Karpas-422 (cell line): ENCODE measurements around the gene UBC. TPM values are rescaled to one million over a fixed set of nuclear protein-coding genes. Genes with fewer than 3 reads are reported as not detected.
"Not testable (repeated sequence)": the region's sequence is repeated elsewhere in the genome, so short reads cannot be mapped to it uniquely, and the experiment has no call there.

ENCODE experiments used
- DNase-seq: peaks from one replicate; pipeline ENCODE4 v3.0.0-alpha.2; 2015
- H2AFZ ChIP-seq: fragments of 200-600 bp; sonication (generic); 2 replicates; pipeline ENCODE4 v1.6.1; 2014; ENCODE audit warnings: antibody characterized with exemption, low read length, mixed read lengths
- H3K27ac ChIP-seq: fragments of 200-600 bp; sonication (generic); 2 replicates; pipeline ENCODE4 v1.5.1; 2014; ENCODE audit warnings: mild to moderate bottlenecking, low read length, moderate library complexity
- H3K27me3 ChIP-seq: fragments of 200-600 bp; sonication (generic); 2 replicates; pipeline ENCODE4 v1.6.1; 2014; ENCODE audit warnings: low read length, mixed read lengths
- H3K36me3 ChIP-seq: fragments of 200-600 bp; sonication (generic); 2 replicates; pipeline ENCODE4 v1.6.1; 2014; ENCODE audit warnings: low read length, mixed read lengths; ENCODE audit not compliant: insufficient read depth
- H3K4me1 ChIP-seq: fragments of 200-600 bp; sonication (generic); 2 replicates; pipeline ENCODE4 v1.6.1; 2014; ENCODE audit warnings: mild to moderate bottlenecking, low read length, mixed read lengths
- H3K4me2 ChIP-seq: fragments of 200-600 bp; sonication (generic); 2 replicates; pipeline ENCODE4 v1.6.1; 2014; ENCODE audit warnings: low read length, low read depth, mild to moderate bottlenecking; ENCODE audit not compliant: poor library complexity, severe bottlenecking
- H3K4me3 ChIP-seq: fragments of 200-600 bp; sonication (generic); 2 replicates; pipeline ENCODE4 v1.5.1; 2014; ENCODE audit warnings: mild to moderate bottlenecking, antibody characterized with exemption, low read length, mixed read lengths
- H3K79me2 ChIP-seq: fragments of 200-600 bp; sonication (generic); 2 replicates; pipeline ENCODE4 v1.6.1; 2014; ENCODE audit warnings: mild to moderate bottlenecking, low read length, mixed read lengths
- H3K9ac ChIP-seq: fragments of 200-600 bp; sonication (generic); 2 replicates; pipeline ENCODE4 v1.6.0; 2014; ENCODE audit warnings: low read length
- H3K9me2 ChIP-seq: fragments of 200-600 bp; sonication (generic), shearing (Covaris generic); replicated peaks from 2 replicates; pipeline ENCODE4 v1.6.0; 2014; ENCODE audit warnings: mild to moderate bottlenecking, low read length, moderate library complexity; ENCODE audit not compliant: insufficient read depth
- H3K9me3 ChIP-seq: fragments of 300-700, 200-600 bp; sonication (generic); 2 replicates; pipeline ENCODE4 v1.6.1; 2014; ENCODE audit warnings: low read length, mixed read lengths
- H4K20me1 ChIP-seq: fragments of 200-600 bp; sonication (generic); 2 replicates; pipeline ENCODE4 v1.6.1; 2014; ENCODE audit warnings: mild to moderate bottlenecking, antibody characterized with exemption, low read length, low read depth; ENCODE audit not compliant: insufficient read depth
- total RNA-seq: library from RNA; depleted of rRNA; stranded (reverse); fragments of >200 nt; shearing (Covaris generic); gene quantifications from 2 replicates; pipeline ENCODE4 v1.2.3, GENCODE V29; 2014; ENCODE audit warnings: low replicate concordance

UBC gene
- total RNA-seq, 1 experiment from 2014 or later: 603 TPM

- DNase-seq: peak; percentile 64
- no peaks in the 10 kb centered on the region for H3K9me2 ChIP-seq
- H3K27me3 ChIP-seq: no peaks in the 10 kb centered on the region
- H3K4me2 ChIP-seq: peak overlapping the region; percentile 87
- H3K4me3 ChIP-seq: peak overlapping the region; percentile 62
- H3K79me2 ChIP-seq: peaks cover 5% of the 10 kb centered on the region
- no peak overlapping the region for H2AFZ ChIP-seq
- peaks cover 76% of the 10 kb centered on the region for H3K4me1 ChIP-seq
- H3K27ac ChIP-seq: peak overlapping the region; percentile 99
- H3K9me3 ChIP-seq: no peaks in the 10 kb centered on the region
- no peaks in the 10 kb centered on the region for H3K36me3 ChIP-seq
- H3K9ac ChIP-seq: peak overlapping the region; percentile 95
- H4K20me1 ChIP-seq: no peaks in the 10 kb centered on the region
Observed at GRCh38 chr12:124920353-124920935, 6.0 kb upstream of the UBC start.

- Histone ChIP-seq H3K79me2 (peaks cover 9% of the 10 kb centered on the region), H3K4me2 (peak overlapping the region; percentile 87), H3K9me2 (no peaks in the 10 kb centered on the region), H3K27me3 (no peaks in the 10 kb centered on the region), H3K9ac (peak overlapping the region; percentile 95), H3K4me3 (peak overlapping the region; percentile 62), H3K9me3 (no peaks in the 10 kb centered on the region), H3K36me3 (no peaks in the 10 kb centered on the region), H4K20me1 (no peaks in the 10 kb centered on the region), H3K27ac (peak overlapping the region; percentile 99), H3K4me1 (peaks cover 80% of the 10 kb centered on the region), H2AFZ (no peak overlapping the region; the same call in 1 of the 2 replicates)
- peak; percentile 82 for DNase-seq
Observed at GRCh38 chr12:124919521-124920352, 5.3 kb upstream of the UBC start.

- Histone ChIP-seq H3K4me2 (peak overlapping the region; percentile 87), H3K4me1 (peaks cover 76% of the 10 kb centered on the region), H3K4me3 (peak overlapping the region; percentile 58; the same call in 1 of the 2 replicates), H3K79me2 (peaks cover 18% of the 10 kb centered on the region), H3K27ac (peak overlapping the region; percentile 99), H3K9ac (peak overlapping the region; percentile 95)
- H4K20me1 ChIP-seq, H3K9me2 ChIP-seq, H3K27me3 ChIP-seq, DNase-seq, H3K9me3 ChIP-seq, H2AFZ ChIP-seq, H3K36me3 ChIP-seq: not testable (repeated sequence)
Observed at GRCh38 chr12:124918622-124918988, 4.2 kb upstream of the UBC start.

- H3K9me3 ChIP-seq: no peaks in the 10 kb centered on the region
- no peak overlapping the region for H2AFZ ChIP-seq
- H3K9ac ChIP-seq: peak overlapping the region; percentile 95
- peak; percentile 58 for DNase-seq
- H3K4me2 ChIP-seq: peak overlapping the region; percentile 87
- peak overlapping the region; percentile 58 for H3K4me3 ChIP-seq
- H4K20me1 ChIP-seq: peaks cover 13% of the 10 kb centered on the region
- H3K4me1 ChIP-seq: peaks cover 78% of the 10 kb centered on the region
- peak overlapping the region; percentile 99 for H3K27ac ChIP-seq
- H3K79me2 ChIP-seq: peaks cover 21% of the 10 kb centered on the region
- H3K27me3 ChIP-seq: no peaks in the 10 kb centered on the region
- peaks cover 13% of the 10 kb centered on the region for H3K36me3 ChIP-seq
- no peaks in the 10 kb centered on the region for H3K9me2 ChIP-seq
Observed at GRCh38 chr12:124917841-124918621, 3.6 kb upstream of the UBC start.

- peak overlapping the region; percentile 99 for H3K27ac ChIP-seq
- H3K4me2 ChIP-seq: peak overlapping the region; percentile 87
- peak overlapping the region; percentile 49; the same call in 1 of the 2 replicates for H2AFZ ChIP-seq
- H4K20me1 ChIP-seq: peaks cover 16% of the 10 kb centered on the region
- H3K36me3 ChIP-seq: peaks cover 16% of the 10 kb centered on the region
- no peaks in the 10 kb centered on the region for H3K9me3 ChIP-seq
- no peaks in the 10 kb centered on the region for H3K27me3 ChIP-seq
- DNase-seq: peak; percentile 99
- peaks cover 79% of the 10 kb centered on the region for H3K4me1 ChIP-seq
- peaks cover 21% of the 10 kb centered on the region for H3K79me2 ChIP-seq
- peak overlapping the region; percentile 95 for H3K9ac ChIP-seq
- H3K4me3 ChIP-seq: peak overlapping the region; percentile 98
- H3K9me2 ChIP-seq: no peaks in the 10 kb centered on the region
Observed at GRCh38 chr12:124917135-124917840, 2.8 kb upstream of the UBC start.

- no peaks in the 10 kb centered on the region for H3K9me2 ChIP-seq
- DNase-seq: peak; percentile 78
- H3K27ac ChIP-seq: peak overlapping the region; percentile 99
- peaks cover 16% of the 10 kb centered on the region for H4K20me1 ChIP-seq
- H3K4me2 ChIP-seq: peak overlapping the region; percentile 87
- H3K36me3 ChIP-seq: peaks cover 16% of the 10 kb centered on the region
- H3K9me3 ChIP-seq: no peaks in the 10 kb centered on the region
- H3K79me2 ChIP-seq: peaks cover 21% of the 10 kb centered on the region
- H3K9ac ChIP-seq: peak overlapping the region; percentile 95
- peaks cover 73% of the 10 kb centered on the region for H3K4me1 ChIP-seq
- no peak overlapping the region for H2AFZ ChIP-seq
- peak overlapping the region; percentile 98 for H3K4me3 ChIP-seq
- no peaks in the 10 kb centered on the region for H3K27me3 ChIP-seq
Observed at GRCh38 chr12:124916374-124917134, 2.1 kb upstream of the UBC start.
